A549 (cell line): ENCODE results near the gene IL1F10.

Experiments used
- CTCF ChIP-seq: fragments of >200 bp; sonication (Bioruptor Twin); formaldehyde crosslinking; IDR thresholded peaks from 3 replicates; pipeline ENCODE4 v1.5.1; 2016
- E2F6 ChIP-seq: IDR thresholded peaks from 2 replicates; pipeline ENCODE4 v1.6.1; 2012; ENCODE audit warnings: low read depth, borderline replicate concordance
- ELK1 ChIP-seq: fragments of 150-350 bp; IDR thresholded peaks from 2 replicates; pipeline ENCODE4 v1.6.1; 2014; ENCODE audit warnings: low read depth, mild to moderate bottlenecking, low read length
- EP300 ChIP-seq, 2 experiments: fragments of >200 bp; sonication (Bioruptor Twin); formaldehyde crosslinking; IDR thresholded peaks; 2 replicates in 1 of 2; 3 replicates in 1 of 2; pipeline ENCODE4 v1.6.1; 2016 to 2017
- HOXA7 ChIP-seq: fragments of 250-450 bp; sonication (Bioruptor Pico); IDR thresholded peaks from 2 replicates; pipeline ENCODE4 v1.5.0; 2020; ENCODE audit warnings: mild to moderate bottlenecking, moderate library complexity
- MAZ ChIP-seq: fragments of 150-350 bp; IDR thresholded peaks from 2 replicates; pipeline ENCODE4 v1.6.1; 2014; ENCODE audit warnings: antibody characterized with exemption, low read depth, low read length, borderline replicate concordance
- NFE2L2 ChIP-seq: fragments of 150-350 bp; conservative IDR thresholded peaks from 2 replicates; pipeline ENCODE4 v1.6.1; 2014; ENCODE audit warnings: low read length
- POLR2A ChIP-seq: IDR thresholded peaks from 2 replicates; pipeline ENCODE4 v1.6.1; 2012; ENCODE audit warnings: mild to moderate bottlenecking, low read length
- POLR2AphosphoS2 ChIP-seq: conservative IDR thresholded peaks from 2 replicates; pipeline ENCODE4 v1.6.1; 2012; ENCODE audit warnings: low read length, improper control_type of control experiment, inconsistent platforms
- REST ChIP-seq: fragments of 200-600 bp; sonication (generic); IDR thresholded peaks from 2 replicates; pipeline ENCODE4 v1.6.1; 2016; ENCODE audit warnings: antibody characterized with exemption, mild to moderate bottlenecking, moderate library complexity
- RFX5 ChIP-seq: fragments of 450-650 bp; IDR thresholded peaks from 2 replicates; pipeline ENCODE4 v1.7.1; 2014; ENCODE audit warnings: antibody characterized with exemption, mild to moderate bottlenecking, moderate library complexity
- USF2 ChIP-seq: fragments of 450-650 bp; IDR thresholded peaks from 2 replicates; pipeline ENCODE4 v1.6.1; 2014; ENCODE audit warnings: antibody characterized with exemption
- ZNF302 ChIP-seq: fragments of 250-450 bp; sonication (Bioruptor Pico); IDR thresholded peaks from 2 replicates; pipeline ENCODE4 v1.9.0; 2021; ENCODE audit warnings: inconsistent platforms, mild to moderate bottlenecking, moderate library complexity
- ZSCAN20 ChIP-seq: fragments of 250-450 bp; sonication (Bioruptor Pico); IDR thresholded peaks from 2 replicates; pipeline ENCODE4 v1.8.0; 2022; ENCODE audit warnings: mild to moderate bottlenecking, moderate library complexity

- no peak for TF ChIP-seq CTCF
- no peak for TF ChIP-seq ELK1
- no peak for TF ChIP-seq RFX5
- no peak for TF ChIP-seq REST
- no peak for TF ChIP-seq HOXA7
- no peak for TF ChIP-seq POLR2AphosphoS2
- no peak for TF ChIP-seq EP300 (IDR thresholded peaks at IDR 0.05)
- no peak for TF ChIP-seq E2F6
- no peak for TF ChIP-seq POLR2A
- no peak for TF ChIP-seq USF2
- TF ChIP-seq ZNF302 (CRISPR knock-in tag) = no peak
- TF ChIP-seq NFE2L2 = no peak
- TF ChIP-seq ZSCAN20 = no peak
- TF ChIP-seq MAZ = no peak
Measured at GRCh38 chr2:113052396-113052917, 15.3 kb upstream of the IL1F10 start, which contains the start of gene IL36B.
